OCI-LY1 (cell line): ENCODE measurements around the gene NISCH.

Experiments
- EZH2 ChIP-seq: fragments of 200-600 bp; sonication (generic), shearing (Covaris generic); IDR thresholded peaks from 2 replicates; pipeline ENCODE4 v1.8.0; 2017; ENCODE audit warnings: borderline replicate concordance, mixed run types, mild to moderate bottlenecking, antibody characterized with exemption, low read length, moderate library complexity, mixed read lengths
- TF ChIP-seq, protein P1 (sequence below): fragments of 200-600 bp; sonication (generic), shearing (Covaris generic); IDR thresholded peaks from 2 replicates; pipeline ENCODE4 v1.5.1; 2017; ENCODE audit warnings: mild to moderate bottlenecking, antibody characterized with exemption, low read length, moderate library complexity, mixed read lengths

- TF ChIP-seq, protein P1, sequence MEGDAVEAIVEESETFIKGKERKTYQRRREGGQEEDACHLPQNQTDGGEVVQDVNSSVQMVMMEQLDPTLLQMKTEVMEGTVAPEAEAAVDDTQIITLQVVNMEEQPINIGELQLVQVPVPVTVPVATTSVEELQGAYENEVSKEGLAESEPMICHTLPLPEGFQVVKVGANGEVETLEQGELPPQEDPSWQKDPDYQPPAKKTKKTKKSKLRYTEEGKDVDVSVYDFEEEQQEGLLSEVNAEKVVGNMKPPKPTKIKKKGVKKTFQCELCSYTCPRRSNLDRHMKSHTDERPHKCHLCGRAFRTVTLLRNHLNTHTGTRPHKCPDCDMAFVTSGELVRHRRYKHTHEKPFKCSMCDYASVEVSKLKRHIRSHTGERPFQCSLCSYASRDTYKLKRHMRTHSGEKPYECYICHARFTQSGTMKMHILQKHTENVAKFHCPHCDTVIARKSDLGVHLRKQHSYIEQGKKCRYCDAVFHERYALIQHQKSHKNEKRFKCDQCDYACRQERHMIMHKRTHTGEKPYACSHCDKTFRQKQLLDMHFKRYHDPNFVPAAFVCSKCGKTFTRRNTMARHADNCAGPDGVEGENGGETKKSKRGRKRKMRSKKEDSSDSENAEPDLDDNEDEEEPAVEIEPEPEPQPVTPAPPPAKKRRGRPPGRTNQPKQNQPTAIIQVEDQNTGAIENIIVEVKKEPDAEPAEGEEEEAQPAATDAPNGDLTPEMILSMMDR = no peak
- no peak for TF ChIP-seq EZH2
These were observed 36.7 kb downstream of the NISCH start for GRCh38 chr3:52492059-52492458.
